RCC 7860 (cell line): ENCODE results near the gene AXIN1.
"Not testable (repeated sequence)": the region's sequence is repeated elsewhere in the genome, so short reads cannot be mapped to it uniquely, and the experiment has no call there.

Source experiments
- DNase-seq: peaks from one replicate; pipeline ENCODE4 v3.0.0-alpha.2; 2015; ENCODE audit warnings: low spot score
- FAIRE-seq: peaks from 2 replicates; lab custom pipeline; 2012; peaks lifted over from hg19 to GRCh38; lab: Jason Lieb, UNC

Gene AXIN1

DNA sequence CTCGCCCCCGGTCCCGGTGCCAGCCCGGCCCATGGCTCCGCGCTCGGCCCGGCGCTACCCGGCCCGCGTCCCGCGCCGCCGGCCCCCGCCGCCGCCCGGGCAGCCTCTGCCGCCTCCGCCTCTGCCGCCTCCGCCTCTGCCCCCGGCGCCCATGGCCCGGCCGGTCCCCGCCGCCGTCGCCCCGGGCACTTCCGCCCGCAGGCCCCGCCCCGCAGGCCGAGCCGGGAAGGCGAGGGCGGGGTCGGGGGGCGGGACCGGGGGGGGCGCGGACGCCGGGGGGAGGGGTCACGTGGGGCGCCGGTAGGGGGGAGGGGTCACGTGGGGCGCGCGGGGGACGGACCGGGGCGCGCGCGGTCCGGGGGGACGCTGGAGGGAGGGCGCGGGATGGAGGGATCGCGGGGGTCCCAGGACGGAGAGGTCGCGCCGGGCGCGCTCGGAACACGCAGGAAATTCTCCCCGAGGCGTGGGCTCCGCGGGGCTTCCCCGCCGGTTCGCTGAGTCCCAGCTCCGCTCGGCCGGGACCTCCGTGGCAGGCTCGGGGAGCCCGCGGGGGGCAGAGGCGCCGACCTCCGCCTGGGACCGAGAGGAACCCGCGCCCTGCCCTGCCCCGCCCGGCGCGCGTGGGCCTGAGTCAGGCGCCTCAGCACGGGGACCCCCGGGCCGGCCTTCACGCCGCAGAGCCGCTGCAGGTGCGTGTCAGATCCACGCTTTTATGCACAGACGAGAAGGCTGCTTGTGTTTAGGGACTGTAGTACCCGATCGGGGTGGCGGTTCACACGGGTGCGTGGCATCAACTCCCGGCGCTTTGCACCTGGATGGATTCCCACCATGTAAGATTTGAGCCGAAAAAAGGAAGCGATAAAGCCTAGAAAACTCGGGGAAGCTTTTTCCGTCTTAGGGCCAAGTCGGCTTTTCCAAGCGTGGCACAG lies 29.5 kb upstream of the AXIN1 start, which contains the start of gene PGAP6:
TSS of gene PGAP6 (minus strand) at position 190 of the 929 bp plus-strand sequence. CDS start at position 33, 157 bp downstream.
- no peak for DNase-seq
- FAIRE-seq: no peak

DNA sequence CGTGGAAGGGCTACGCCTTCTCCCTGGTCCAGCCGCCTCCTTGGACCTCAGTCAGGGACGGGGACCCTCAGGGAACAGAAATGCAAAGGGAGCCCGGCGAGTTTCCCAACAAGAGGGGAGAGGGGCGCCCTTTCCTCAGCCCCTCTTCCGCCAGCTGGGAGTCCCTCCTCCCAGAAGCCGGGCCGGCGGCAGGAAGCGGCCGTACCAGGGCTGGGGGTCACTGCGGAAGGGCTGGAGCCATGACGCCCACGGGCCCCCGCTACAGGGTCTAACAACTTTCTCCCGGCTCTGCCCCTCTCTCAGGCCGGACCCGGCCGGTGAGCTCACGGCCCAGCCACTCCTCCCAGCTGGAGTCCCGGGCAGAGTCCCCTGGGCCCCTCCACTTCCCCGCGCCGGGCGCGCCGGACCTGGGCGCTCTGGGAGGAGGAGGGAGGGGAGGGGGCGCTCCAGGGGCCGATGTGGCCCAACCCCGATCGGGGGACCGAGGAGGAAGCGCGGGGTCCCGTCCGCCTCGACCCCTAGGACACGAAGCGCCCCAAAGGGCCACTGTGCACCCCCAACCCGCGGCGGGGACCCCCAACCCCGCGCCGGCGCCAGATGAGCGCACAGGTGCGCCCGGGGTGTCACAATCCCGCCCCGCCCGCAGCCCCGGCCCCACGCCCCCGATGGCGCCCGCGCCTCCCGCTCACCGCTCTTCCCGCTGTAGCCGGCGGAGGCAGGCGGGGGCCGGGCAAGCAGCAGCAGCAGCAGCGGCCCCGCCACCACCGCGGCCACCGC lies 28.7 kb upstream of the AXIN1 start:
- FAIRE-seq: no peak

DNA sequence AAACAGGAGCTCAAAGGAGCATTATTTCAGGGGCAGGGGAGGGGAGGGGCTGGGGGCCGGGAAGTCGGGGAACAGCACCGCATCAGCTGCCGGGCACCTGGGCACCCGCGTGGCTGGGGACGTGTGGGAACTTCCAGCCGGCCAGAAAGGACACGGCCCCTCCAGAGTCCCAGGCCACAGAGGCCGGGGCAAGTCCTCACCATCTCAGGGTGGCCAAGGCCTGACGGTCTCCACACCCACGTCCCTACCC lies 28.2 kb upstream of the AXIN1 start:
- DNase-seq: no peak
- no peak for FAIRE-seq

More for the DNA sequence above, 28.7 kb upstream of the AXIN1 start:
- no peak for DNase-seq

DNA sequence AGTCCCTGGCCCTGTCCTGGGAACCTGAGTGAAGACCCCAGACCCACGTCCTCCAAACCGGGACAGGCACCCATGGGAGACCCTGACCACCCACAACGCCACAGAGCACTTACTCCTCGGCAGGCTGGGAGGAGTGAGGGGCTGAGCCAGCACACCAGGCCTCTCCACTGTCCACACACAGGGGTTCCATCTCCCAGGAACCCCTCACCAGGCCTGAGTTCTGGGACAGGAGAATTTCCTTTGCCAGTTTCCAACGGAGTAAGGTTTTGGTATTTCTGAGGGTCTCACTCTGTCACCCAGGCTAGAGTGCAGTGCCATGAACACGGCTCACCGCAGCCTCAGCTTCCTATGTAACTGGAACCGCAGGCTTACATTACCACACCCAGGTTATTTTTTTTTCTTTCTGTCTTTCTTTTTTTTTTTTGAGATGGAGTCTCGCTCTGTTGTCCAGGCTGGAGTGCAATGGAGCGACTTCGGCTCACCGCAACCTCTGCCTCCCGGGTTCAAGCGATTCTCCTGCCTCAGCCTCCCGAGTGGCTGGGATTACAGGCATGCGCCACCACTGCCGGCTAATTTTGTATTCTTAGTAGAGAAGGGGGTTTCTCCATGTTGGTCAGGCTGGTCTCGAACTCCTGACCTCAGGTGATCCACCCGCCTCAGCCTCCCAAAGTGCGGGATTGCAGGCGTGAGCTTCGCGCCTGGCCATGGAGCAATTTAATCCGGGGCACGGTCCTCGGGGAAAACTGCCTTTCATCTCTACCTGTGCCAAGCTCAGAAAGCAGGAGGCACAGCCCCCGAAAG lies 27.6 kb upstream of the AXIN1 start:
- FAIRE-seq: no peak

DNA sequence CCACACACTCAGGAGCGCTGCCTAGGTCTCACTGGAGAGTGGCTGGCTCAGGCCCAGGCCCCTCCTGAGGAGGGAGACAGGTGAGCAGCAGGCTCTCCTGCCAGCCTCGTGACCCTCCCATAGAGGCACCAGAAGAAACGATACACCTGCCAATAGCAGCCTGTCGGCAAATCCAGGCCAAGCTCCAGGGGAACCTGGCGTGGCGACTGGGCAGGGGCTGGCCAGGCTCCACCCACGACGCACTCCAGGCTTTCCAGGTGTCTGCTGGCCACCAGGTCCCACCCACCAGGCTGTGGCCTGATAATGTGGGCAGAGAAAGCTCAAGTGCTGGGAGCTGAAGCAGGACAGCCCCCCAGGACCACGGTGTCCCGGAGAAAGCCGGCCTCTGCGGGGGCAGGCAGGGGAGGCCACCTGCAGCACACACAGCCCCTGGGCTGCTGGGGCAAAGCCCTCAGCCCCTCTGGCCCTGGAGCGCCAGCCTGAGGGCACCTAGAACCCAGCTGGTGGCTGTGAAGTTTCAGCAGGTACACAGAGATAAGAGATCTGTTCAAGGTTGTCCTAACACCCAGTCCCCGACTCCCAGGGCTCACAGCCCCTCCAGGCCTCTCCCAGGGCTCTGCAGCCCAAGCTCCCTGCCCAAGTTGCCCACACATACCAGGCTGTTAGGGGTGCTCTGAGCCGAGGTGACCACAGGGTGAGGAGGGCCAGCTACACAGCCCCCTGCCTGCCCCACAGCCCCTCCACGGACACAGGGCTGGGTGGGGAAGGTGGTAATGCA lies 26.8 kb upstream of the AXIN1 start:
- DNase-seq (no peak), FAIRE-seq (no peak)

More for the DNA sequence above, 27.6 kb upstream of the AXIN1 start:
- no peak for DNase-seq

DNA sequence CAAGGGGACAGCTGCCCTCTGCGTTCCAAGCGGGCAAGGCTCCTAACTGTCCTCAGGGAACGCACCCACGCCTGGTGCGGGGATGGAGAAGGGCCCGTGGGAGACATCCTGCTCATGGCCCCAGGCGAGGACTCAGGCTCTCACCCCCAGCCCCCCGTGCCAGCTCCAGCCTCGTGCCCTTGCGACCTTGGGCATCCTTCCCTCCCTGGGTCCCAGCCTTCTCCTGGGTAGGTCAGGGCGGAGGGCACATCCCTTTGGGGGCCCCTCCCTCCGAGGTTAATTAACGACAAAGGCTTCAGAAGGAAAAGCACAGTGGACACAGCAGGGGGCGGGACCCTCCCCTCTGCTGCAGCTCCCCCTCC lies 26.3 kb upstream of the AXIN1 start:
- FAIRE-seq (no peak), DNase-seq (no peak)

DNA sequence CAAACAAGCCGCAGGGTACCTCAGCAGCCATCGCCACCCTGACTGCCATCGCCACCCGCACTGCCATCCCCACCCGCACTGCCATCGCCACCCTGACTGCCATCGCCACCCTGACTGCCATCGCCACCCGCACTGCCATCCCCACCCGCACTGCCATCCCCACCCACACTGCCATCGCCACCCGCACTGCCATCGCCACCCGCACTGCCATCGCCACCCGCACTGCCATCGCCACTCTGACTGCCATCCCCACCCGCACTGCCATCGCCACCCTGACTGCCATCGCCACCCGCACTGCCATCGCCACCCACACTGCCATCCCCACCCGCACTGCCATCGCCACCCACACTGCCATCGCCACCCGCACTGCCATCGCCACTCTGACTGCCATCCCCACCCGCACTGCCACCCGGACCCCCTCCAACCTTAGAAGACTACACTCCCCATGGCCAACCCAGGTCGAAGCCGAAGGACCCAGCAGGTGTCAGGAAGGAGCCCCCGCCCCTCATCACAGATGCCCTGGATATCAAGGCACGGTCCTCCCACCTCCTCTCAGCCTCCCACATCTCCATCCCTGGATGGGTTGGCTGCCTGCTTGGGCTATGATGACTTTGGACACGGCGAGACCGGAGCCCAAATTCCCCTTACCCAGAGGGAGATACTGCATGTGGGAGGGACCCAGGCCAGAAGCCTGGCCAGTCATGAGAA lies 25.7 kb upstream of the AXIN1 start:
- not testable (repeated sequence) for FAIRE-seq, DNase-seq

DNA sequence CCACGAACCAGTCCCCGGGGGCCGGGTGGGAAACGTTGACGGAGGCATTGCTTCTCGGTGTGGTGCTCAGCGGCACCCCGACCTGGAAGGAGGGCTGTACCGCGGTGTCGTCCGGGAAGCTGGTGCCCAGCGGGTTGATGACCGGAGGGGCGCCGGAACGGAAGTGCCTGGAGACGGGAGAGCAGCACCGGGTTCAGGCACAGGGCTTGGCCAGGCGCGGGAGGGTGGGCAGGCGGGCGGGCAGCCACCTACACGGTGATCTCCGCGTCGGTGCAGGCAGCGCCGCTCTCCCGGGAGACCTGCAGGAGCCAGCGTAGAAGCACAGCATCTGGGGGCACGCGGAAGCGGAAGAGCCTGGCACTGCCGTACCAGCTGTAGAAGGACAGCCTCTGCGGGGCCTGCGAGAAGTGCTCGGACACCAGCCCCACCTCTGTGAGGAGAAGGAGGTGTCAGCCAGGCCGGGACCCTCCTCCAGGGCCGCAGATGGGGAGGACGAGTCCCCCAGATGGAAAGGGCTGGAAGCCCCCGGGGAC lies 25.0 kb upstream of the AXIN1 start:
- FAIRE-seq: no peak
- no peak for DNase-seq

DNA sequence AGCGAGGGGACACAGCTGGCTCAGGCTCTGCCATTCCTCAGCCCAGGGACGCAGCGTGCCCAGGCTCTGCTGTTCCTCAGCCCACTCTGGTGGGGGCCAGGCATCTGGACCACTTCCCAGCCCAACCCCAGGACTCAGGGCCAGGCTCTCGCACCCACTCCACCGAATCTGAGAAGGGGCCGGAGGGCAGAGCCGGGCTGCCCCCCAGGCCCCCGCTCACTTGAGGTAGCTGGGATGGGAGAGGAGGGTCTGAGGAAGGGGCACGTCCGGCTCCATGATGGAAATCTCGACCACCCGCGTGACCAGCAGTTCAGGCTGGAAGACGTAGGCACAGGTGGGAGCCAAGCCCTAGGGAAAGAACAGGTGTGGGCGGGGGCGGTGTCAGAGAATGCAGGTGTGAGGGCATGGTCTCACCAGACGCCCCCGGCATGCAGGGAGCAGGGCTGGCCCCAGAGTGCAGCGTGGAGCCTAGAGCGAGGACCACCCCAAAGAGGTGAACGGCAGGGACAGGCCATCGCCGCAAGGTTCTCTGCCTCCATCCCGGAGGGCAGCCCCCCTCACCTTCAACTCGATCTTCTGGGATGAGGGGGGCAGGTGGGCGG lies 24.4 kb upstream of the AXIN1 start:
- no peak for DNase-seq
- no peak for FAIRE-seq

DNA sequence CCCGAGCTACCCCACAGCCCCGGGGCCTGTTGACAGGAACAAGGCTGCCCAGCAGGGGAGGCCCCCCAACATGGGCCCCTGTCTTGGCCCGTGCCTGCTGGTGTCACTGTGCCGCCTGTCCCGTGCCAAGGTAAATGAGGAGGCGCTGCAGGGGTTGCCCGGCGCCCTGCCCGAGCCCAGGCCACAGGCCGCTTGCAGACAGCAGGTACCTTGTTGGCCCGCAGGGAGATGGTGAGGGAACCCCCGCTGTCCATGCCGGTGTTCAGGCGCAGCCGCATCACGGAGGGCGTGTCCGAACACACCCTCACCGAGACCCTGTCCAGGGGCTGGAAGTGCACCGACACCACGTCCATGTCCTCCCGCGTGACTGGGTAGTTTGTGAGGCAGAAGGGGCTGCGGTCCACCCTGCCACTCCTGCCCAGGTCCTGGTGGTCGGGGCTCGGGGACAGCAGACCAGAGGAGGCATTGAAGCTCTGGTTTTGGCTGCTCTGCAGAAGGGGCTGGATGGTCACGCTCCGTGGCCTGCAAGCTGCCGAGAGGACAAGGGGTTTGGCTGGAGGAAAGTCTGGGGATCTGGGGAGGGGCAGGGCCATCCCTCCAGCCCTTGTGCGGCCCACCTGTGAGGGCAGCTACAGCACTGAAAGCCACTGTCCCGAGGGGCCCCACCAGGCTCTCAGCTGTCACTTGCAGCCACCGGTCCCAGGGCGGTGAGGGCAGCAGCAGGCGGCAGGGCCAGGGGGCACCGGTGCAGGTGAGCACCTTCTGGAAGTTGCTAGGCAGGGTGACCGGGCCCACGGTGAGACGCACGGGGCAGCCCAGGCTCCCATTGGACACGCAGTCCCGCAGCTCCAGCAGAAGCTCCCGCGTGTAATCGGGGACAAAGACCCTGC lies 23.6 kb upstream of the AXIN1 start:
- no peak for DNase-seq
- FAIRE-seq: no peak

DNA sequence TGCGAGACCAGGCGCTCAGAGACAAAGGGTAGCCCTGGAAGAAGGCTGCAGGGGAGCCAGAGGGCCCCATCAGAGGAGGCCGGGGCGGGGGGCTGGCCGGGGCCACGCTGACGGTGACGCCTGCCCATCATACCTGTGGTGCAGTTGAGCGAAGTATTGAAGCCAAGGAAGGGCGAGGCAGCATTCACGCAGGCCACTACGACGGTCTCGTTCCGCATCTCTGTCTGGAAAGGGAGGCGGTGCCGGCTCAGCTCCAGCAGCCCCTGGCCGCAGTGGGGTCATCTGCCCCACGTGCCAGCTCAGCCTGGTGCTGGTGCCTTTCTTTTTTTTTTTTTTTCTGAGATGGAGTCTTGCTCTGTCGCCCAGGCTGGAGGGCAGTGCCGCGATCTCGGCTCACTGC lies 22.7 kb upstream of the AXIN1 start:
- FAIRE-seq (no peak), DNase-seq (no peak)

DNA sequence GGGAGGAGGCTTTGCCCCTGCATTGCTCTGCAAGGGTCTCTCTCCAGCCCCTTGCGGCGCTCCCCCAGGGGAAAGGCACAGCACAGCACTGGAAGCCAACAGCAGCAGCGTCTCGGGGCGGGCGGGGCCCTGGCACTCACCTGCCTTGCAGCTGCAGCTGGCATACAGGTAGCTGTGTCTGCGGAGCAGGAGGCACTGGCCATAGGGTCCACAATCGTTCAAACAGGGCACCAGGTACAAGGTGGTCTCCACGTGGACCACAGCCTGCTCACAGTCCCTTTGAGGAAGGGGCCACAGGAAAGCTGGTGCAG lies 22.0 kb upstream of the AXIN1 start:
- FAIRE-seq (no peak), DNase-seq (no peak)

DNA sequence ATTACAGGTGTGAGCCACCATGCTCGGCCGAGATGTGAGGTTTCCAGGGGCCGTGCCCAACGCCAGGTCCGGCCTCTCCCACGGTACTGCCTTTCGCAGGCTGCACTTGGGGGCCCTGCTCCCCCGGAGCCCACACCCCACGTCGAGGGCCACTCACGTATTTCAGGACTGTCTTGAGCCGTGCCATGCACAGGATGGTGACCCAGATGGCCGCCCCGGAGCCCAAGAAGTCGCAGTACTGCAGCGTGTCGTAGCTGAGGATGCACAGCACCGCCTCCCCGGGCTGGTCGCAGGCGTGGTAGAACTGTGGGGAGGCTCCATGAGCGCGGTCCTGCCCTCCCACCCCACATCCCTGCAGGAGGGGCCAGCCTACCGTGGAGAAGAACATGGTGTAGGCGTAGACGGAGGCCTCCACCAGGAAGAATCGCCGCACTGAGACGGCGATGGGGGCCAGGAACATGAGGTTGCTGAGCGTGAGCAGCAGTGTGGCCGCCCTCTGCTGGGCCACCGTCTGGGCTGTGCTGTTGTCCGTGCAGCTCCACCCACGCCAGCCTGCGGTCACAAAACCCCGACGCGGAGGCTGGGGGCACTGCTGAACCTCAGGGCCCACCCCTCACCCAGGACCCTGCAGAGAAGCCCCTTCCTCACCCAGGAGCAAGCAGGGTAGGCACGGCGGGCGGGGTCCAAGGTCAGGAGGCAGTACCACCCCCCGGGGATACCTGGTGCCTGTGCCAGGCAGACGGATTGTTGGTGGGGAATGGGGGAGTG lies 21.5 kb upstream of the AXIN1 start:
- DNase-seq: no peak
- no peak for FAIRE-seq

DNA sequence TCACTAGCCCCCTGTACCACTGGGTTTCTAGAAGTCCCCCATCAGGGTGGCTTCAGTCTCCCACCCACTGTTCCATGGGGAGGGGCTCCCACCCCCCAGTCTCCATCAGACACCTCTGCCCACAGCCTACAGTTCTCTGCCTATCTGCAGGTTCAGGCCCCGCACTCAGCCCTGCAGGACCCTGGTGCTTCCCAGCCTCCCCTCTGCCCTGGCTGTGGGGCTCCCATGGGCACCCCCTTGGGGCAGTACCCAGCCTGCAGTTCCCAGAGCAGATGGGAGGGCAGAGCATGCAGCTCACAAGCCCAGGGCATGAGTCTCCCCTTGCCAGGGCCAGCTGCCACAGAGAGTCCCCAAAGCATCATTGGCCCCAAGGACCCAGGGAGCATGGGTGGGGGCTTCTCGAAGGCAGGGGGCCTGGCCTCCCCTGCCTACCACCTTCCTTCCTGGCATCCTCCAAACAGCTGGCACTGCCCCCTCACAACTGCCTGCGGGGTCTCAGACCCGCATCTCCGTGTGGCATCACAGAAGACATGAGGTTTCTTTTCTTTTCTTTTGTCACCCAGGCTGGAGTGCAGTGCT lies 20.6 kb upstream of the AXIN1 start:
- FAIRE-seq: no peak
- DNase-seq: no peak

DNA sequence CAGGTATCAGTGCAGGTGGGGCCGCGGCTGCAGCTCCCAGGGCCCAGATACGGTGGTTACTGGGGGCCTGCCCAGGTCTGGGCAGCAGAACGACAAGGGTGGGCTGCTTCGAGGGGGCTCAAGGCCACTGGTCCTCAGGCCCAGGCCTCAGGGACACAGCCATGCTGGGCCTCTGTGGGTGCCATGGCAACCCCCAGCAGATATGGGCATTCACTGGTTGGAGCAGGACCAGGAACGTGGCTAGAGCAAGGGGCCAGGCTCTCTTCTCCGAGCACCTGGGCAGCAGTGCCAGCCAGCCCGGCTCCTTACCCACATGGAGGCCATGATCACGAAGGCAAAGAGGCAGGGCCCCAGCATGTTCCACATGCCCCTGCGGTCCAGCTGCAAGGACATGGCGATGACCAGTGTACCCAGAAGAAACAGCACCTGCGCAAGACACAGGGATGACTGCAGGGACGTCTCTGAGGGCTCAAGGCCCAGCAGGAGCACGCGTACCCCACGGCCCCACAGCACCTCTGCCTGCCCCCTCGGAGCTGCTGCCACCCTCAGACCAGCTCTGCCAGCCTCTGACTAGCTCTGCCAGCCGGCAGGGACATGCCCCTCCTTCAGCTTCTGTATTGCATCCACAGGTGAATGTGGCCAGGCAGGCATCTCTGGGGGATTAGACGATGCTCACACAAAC lies 19.9 kb upstream of the AXIN1 start:
- FAIRE-seq: no peak
- no peak for DNase-seq

DNA sequence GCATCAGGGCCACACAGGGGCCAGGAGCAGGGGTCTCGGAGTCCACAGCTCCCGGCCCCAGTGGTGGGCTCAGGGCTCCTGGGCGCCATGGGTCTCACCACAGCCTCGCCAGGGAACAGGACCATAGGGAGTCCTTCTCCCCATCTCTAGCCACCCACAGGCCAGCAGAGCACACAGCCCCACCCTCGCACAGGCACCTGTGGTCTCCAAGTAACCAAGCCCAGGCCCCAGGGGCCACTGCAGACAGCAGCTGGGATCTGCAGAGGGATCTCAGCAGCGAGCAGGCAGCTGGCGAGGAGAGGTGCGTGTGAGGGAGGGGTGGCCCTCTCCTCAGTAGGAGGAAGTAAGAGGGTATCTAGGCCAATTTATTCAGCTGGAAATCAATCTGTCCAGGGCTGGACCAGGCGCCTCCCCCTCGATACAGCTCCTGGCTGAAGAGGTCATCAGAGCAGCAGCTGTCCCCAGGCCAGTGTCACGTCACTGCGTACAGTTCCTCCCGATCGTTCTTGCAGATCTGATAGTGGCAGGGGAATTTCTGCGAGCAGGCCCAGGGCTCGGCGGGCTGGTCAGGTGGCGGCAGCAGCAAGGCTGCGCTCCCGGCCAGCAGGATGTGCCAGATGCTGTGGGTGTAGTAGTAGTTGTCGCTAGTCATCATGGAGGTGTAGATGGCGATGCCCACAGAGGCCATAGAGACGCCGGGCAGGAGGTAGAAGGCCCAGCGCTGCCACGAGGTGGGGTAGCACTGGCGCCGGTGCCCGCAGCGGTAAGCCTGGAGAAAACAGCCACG lies 19.2 kb upstream of the AXIN1 start:
- FAIRE-seq: no peak
- DNase-seq: no peak
